ENCODE data around the gene INSL4. TPM values are rescaled to one million over a fixed set of nuclear protein-coding genes. Genes with fewer than 3 reads are reported as not detected.

INSL4 gene
- total RNA-seq (under 1 TPM in 1 of 2 donors, not detected in 1; 0.16 TPM), total RNA-seq (0 reads per million in 2 donors)

- ATAC-seq: no peak
- DNase-seq: no peak
- no peaks in the 10 kb centered on the region for H3K9me3 ChIP-seq (ENCODE audit: control insufficient read depth, low read length, poor library complexity, severe bottlenecking)
- peaks cover 54% of the 10 kb centered on the region for H3K27me3 Mint-ChIP-seq
- peaks cover 2% of the 10 kb centered on the region for H3K36me3 Mint-ChIP-seq (ENCODE audit: low read depth)
- no peak within 1 kb of the TSS for H3K4me3 Mint-ChIP-seq
- peaks cover 3% of the 10 kb centered on the region for H3K4me1 Mint-ChIP-seq
- H3K27ac Mint-ChIP-seq: no peak within 1 kb of the TSS
Observed at GRCh38 chr9:5231212-5231611, at the start of gene INSL4. Gene INSL4, plus strand, starts transcription at chr9:5231419. Its CDS starts 105 bp downstream, at chr9:5231524.

GRCh38 chr9:5184776-5185175, 46.4 kb upstream of the INSL4 start:
- H3K27me3 Mint-ChIP-seq: no peaks in the 10 kb centered on the region
- H3K4me1 Mint-ChIP-seq: peaks cover 11% of the 10 kb centered on the region
- DNase-seq: no peak
- no peak overlapping the region for H3K4me3 Mint-ChIP-seq
- ATAC-seq: no peak
- H3K27ac Mint-ChIP-seq: no peak overlapping the region
- no peaks in the 10 kb centered on the region for H3K9me3 ChIP-seq (ENCODE audit: control insufficient read depth, low read length, poor library complexity, severe bottlenecking)
- no peaks in the 10 kb centered on the region for H3K36me3 Mint-ChIP-seq (ENCODE audit: low read depth)

GRCh38 chr9:5185220-5185840, 45.9 kb upstream of the INSL4 start, which contains the start of gene INSL6:
Gene INSL6, minus strand, starts transcription at chr9:5185639. Its CDS starts 37 bp downstream, at chr9:5185602.
- Mint-ChIP-seq H3K36me3 (ENCODE audit: low read depth) (no peaks in the 10 kb centered on the region), H3K4me3 (no peak within 1 kb of the TSS), H3K27me3 (peaks cover under 1% of the 10 kb centered on the region)

GRCh38 chr9:5186416-5187169, 44.6 kb upstream of the INSL4 start:
- Mint-ChIP-seq H3K27ac (no peak overlapping the region), H3K4me3 (no peak overlapping the region), H3K27me3 (peaks cover 9% of the 10 kb centered on the region), H3K36me3 (ENCODE audit: low read depth) (no peaks in the 10 kb centered on the region), H3K4me1 (peaks cover 11% of the 10 kb centered on the region)
- peak; percentile 91 for ATAC-seq
- no peaks in the 10 kb centered on the region for H3K9me3 ChIP-seq (ENCODE audit: control insufficient read depth, low read length, poor library complexity, severe bottlenecking)
- DNase-seq: peak; percentile 20 to 37 (median 25)

More at GRCh38 chr9:5185220-5185840, 45.9 kb upstream of the INSL4 start, which contains the start of gene INSL6:
- DNase-seq (no peak), ATAC-seq (no peak)
- no peaks in the 10 kb centered on the region for H3K9me3 ChIP-seq (ENCODE audit: control insufficient read depth, low read length, poor library complexity, severe bottlenecking)
- H3K27ac Mint-ChIP-seq: no peak within 1 kb of the TSS
- peaks cover 11% of the 10 kb centered on the region for H3K4me1 Mint-ChIP-seq

GRCh38 chr9:5188060-5188984, 42.9 kb upstream of the INSL4 start:
- no peak for DNase-seq
- H3K27ac Mint-ChIP-seq: no peak overlapping the region
- H3K4me3 Mint-ChIP-seq: no peak overlapping the region
- H3K9me3 ChIP-seq (ENCODE audit: control insufficient read depth, low read length, poor library complexity, severe bottlenecking): no peaks in the 10 kb centered on the region
- peaks cover 13% of the 10 kb centered on the region for H3K27me3 Mint-ChIP-seq
- ATAC-seq: peak; percentile 52
- no peaks in the 10 kb centered on the region for H3K36me3 Mint-ChIP-seq (ENCODE audit: low read depth)
- peaks cover 11% of the 10 kb centered on the region for H3K4me1 Mint-ChIP-seq

GRCh38 chr9:5191985-5192384, 39.2 kb upstream of the INSL4 start:
- Mint-ChIP-seq H3K36me3 (ENCODE audit: low read depth) (no peaks in the 10 kb centered on the region), H3K4me3 (no peak overlapping the region), H3K27ac (no peak overlapping the region), H3K27me3 (peaks cover 19% of the 10 kb centered on the region), H3K4me1 (peaks cover 6% of the 10 kb centered on the region)
- no peaks in the 10 kb centered on the region for H3K9me3 ChIP-seq (ENCODE audit: control insufficient read depth, low read length, poor library complexity, severe bottlenecking)
- DNase-seq: no peak
- ATAC-seq: no peak

GRCh38 chr9:5193345-5193744, 37.9 kb upstream of the INSL4 start:
- H3K4me3 Mint-ChIP-seq: no peak overlapping the region
- no peaks in the 10 kb centered on the region for H3K9me3 ChIP-seq (ENCODE audit: control insufficient read depth, low read length, poor library complexity, severe bottlenecking)
- peaks cover 4% of the 10 kb centered on the region for H3K4me1 Mint-ChIP-seq
- H3K36me3 Mint-ChIP-seq (ENCODE audit: low read depth): no peaks in the 10 kb centered on the region
- H3K27me3 Mint-ChIP-seq: peaks cover 19% of the 10 kb centered on the region
- no peak for DNase-seq
- ATAC-seq: no peak
- H3K27ac Mint-ChIP-seq: no peak overlapping the region

- no peak for DNase-seq
- Mint-ChIP-seq H3K27ac (no peak overlapping the region), H3K36me3 (ENCODE audit: low read depth) (no peaks in the 10 kb centered on the region), H3K27me3 (peaks cover 30% of the 10 kb centered on the region), H3K4me1 (peaks cover 4% of the 10 kb centered on the region), H3K4me3 (no peak overlapping the region)
- ATAC-seq: no peak
- H3K9me3 ChIP-seq (ENCODE audit: control insufficient read depth, low read length, poor library complexity, severe bottlenecking): no peaks in the 10 kb centered on the region
Observed at GRCh38 chr9:5195463-5195862, 35.8 kb upstream of the INSL4 start.

- Mint-ChIP-seq H3K36me3 (ENCODE audit: low read depth) (peaks cover 7% of the 10 kb centered on the region), H3K27me3 (peaks cover 14% of the 10 kb centered on the region), H3K27ac (no peak overlapping the region), H3K4me3 (no peak overlapping the region), H3K4me1 (peaks cover 3% of the 10 kb centered on the region)
- peaks cover 5% of the 10 kb centered on the region for H3K9me3 ChIP-seq (ENCODE audit: control insufficient read depth, low read length, poor library complexity, severe bottlenecking)
- ATAC-seq (no peak), DNase-seq (no peak)
Observed at GRCh38 chr9:5205071-5205470, 26.1 kb upstream of the INSL4 start.

GRCh38 chr9:5230554-5230953, 665 bp upstream of the INSL4 start:
- no peaks in the 10 kb centered on the region for H3K9me3 ChIP-seq (ENCODE audit: control insufficient read depth, low read length, poor library complexity, severe bottlenecking)
- ATAC-seq (no peak), DNase-seq (no peak)
- Mint-ChIP-seq H3K4me1 (peaks cover 3% of the 10 kb centered on the region), H3K36me3 (ENCODE audit: low read depth) (peaks cover 2% of the 10 kb centered on the region), H3K27me3 (peaks cover 54% of the 10 kb centered on the region), H3K4me3 (no peak overlapping the region), H3K27ac (no peak overlapping the region)

- no peaks in the 10 kb centered on the region for H3K36me3 Mint-ChIP-seq (ENCODE audit: low read depth)
- DNase-seq (no peak), ATAC-seq (no peak)
- H3K4me3 Mint-ChIP-seq: no peak overlapping the region
- H3K9me3 ChIP-seq (ENCODE audit: control insufficient read depth, low read length, poor library complexity, severe bottlenecking): no peaks in the 10 kb centered on the region
- peaks cover 8% of the 10 kb centered on the region for H3K4me1 Mint-ChIP-seq
- H3K27ac Mint-ChIP-seq: peak overlapping the region; percentile 27
- no peaks in the 10 kb centered on the region for H3K27me3 Mint-ChIP-seq
Observed at GRCh38 chr9:5263351-5264218, 32.4 kb downstream of the INSL4 start.

GRCh38 chr9:5264219-5264595, 33.0 kb downstream of the INSL4 start:
- Mint-ChIP-seq H3K27me3 (no peaks in the 10 kb centered on the region), H3K27ac (no peak overlapping the region), H3K36me3 (ENCODE audit: low read depth) (no peaks in the 10 kb centered on the region), H3K4me1 (peaks cover 8% of the 10 kb centered on the region), H3K4me3 (peak overlapping the region; percentile 46)
- DNase-seq (no peak), ATAC-seq (no peak)
- no peaks in the 10 kb centered on the region for H3K9me3 ChIP-seq (ENCODE audit: control insufficient read depth, low read length, poor library complexity, severe bottlenecking)

All from T-helper 17 cell (primary cell).